GM19395 (cell line): Measurements from ENCODE around the gene QRFPR.
"Not testable (repeated sequence)": the region's sequence is repeated elsewhere in the genome, so short reads cannot be mapped to it uniquely, and the experiment has no call there.

Source experiments
- ATAC-seq: cut with Tn5 transposase; IDR thresholded peaks from one replicate; pipeline ENCODE4 v1.9.1; 2021; ENCODE audit warnings: mild to moderate bottlenecking, moderate library complexity; ENCODE audit not compliant: unreplicated experiment

Gene QRFPR

DNA sequence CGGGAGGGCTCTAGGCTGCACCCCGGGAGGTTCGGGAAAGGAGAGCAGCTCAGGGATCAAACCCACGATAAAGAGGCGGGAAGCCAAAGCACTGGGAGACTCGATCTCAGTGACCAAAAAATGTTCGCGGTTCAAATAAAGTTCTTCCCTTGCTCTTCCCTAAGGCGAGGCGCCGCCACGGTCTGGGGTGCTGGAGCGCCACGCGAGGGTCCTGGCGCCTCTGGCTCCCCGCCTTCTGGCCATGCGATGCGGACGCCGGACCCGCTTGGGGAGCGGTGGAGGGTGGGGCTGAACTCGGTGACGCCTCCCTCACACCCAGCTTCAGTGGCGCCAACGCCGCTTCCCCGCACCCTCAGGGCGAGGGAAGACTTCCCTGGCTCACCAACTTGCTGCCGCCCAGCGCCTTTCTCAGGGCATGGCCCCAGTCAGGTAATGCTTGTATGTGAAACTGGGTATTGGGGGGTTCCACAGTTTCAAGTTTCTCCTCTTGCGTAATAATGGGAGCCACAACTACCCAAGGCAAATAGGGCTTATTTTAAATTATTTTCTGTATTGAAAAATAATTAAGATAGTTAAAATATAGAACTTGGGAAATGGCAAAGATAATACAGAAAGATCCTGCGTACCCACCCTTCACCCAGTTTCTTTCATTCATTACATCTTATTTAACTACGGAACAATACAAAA is at the start of gene QRFPR:
Gene QRFPR (minus strand): TSS at position 243 of the 687 bp plus-strand sequence. CDS start 371 bp downstream, outside the sequence.
- no peak for ATAC-seq

GRCh38 chr4:121428721-121429120 is 47.9 kb upstream of the QRFPR start:
- ATAC-seq, result no peak

- ATAC-seq, result no peak
Observed at GRCh38 chr4:121421594-121421993, 40.8 kb upstream of the QRFPR start.

GRCh38 chr4:121411151-121411744 is 30.4 kb upstream of the QRFPR start:
- ATAC-seq, result no peak

DNA sequence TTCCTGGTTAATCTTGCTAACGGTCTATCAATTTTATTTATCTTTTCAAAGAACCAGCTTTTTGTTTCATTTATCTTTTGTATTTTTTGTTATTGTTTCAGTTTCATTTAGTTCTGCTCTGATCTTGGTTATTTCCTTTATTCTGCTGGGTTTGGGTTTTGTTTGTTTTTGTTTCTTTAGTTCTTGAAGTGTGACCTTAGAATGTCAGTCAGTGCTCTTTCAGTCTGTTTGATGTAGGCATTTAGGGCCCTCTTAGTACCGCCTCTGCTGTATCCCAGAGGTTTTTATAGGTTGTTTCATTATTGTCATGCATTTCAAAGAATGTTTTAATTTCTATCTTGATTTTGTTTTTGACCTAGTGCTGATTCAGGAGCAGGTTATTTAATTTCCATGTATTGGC is 27.7 kb upstream of the QRFPR start:
- ATAC-seq, result not testable (repeated sequence)

DNA sequence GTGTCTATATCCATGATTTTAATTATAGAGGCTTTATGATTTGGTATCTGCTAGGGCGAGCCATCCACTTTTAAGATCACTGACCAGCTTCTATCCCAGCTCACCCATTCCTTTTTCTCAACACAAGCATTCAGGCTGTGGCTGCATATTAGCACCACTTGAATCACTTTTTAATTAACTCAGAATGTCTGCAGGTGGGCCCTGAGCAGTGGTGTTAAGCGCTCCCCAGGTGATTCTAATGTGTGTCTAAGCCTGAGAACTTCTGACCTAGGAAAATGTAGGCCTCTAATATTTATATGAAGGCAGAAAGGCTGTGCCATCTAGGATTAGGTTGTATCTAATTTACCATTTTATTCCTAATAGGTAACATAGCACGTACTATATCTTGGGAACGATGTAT is 19.8 kb upstream of the QRFPR start:
- ATAC-seq, result no peak

DNA sequence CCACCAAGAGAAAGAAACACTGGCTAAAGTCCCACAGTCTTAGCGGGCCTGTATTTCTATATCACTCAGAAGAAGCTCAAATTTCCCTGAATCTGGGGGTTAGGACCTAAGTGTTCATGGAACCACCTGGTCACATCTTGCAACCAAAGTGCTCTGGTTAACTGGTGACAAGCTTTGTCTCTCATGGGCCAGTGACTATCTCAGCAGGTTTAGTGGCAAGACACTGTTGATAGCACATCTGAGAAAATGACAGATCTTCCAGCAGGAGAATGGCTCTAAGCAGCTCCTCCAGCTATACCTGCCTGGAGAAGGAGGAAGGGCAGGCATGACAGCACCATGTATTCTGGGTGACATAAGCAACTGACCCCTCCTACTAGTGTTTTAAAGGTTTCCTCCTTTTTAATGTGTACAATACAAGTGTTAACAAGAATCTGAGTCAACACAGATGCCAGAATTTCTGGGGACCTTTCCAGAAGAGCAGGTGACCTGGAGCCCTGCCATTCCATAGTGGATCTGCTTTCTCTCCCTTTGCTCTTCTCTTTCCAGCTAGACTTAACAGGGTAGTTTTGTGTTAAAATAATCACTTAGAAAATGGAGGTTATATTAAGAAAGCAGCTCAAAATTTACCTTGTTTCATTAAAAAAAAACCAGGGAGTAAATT is 17.3 kb upstream of the QRFPR start:
- ATAC-seq, result no peak

DNA sequence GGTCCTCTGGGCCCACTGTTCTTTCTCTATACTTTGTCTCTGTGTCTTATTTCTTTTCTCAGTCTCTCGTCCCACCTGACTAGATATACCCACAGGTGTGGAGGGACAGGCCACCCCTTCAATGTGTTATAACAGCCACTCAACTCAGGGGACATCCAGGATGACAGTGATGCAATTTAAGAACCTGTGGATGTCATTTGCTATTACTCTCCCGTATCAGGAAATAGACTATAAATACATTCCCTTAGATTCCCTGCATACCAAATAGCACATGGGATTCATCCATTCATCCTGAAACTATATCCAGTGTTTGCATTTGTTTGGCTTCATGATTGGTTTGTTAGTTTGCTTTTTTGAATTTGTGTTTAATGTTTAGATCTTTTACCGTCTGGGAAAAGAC is 16.6 kb upstream of the QRFPR start:
- no peak for ATAC-seq

- ATAC-seq, result no peak
Observed at GRCh38 chr4:121392426-121393086, 11.7 kb upstream of the QRFPR start.

- ATAC-seq, result no peak
Observed at GRCh38 chr4:121390335-121390734, 9.5 kb upstream of the QRFPR start.

DNA sequence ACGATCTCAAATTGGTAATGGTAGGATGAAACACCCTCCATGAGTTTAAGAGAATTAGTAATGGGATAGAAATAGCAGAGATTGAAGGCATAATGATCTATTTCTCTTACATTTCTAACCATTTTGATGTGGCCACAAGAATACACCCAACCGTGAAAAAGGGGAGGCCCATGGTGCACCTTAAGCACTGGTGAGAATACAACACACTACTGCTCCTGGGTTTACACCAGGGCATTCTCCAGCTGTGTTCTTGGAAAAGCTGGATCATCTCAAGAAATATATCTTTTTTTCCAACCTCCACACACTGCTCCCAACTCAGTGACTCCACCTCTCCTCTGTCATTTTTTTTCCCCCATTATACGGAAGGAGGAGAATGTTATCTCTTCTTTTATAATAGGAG is 1.5 kb downstream of the QRFPR start:
- no peak for ATAC-seq

DNA sequence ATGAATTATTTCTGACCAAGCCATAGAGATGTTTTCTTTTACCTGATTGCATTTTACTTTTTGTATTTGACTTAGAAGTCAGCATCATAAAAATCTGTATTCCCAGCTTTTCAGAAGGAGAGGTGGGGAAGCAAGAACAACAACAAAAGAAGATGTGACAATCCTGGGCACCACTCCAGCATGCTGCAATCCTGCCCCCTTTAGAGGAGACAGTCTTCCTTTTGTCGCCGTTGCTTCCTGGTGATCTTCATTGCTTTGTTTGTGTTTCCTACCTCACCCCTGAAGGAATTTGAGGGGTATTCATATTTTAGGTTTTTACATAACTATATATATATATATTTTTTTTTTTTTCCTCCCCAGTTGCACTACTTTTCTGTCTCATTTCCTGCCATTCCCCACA is 3.7 kb downstream of the QRFPR start:
- ATAC-seq, result no peak

DNA sequence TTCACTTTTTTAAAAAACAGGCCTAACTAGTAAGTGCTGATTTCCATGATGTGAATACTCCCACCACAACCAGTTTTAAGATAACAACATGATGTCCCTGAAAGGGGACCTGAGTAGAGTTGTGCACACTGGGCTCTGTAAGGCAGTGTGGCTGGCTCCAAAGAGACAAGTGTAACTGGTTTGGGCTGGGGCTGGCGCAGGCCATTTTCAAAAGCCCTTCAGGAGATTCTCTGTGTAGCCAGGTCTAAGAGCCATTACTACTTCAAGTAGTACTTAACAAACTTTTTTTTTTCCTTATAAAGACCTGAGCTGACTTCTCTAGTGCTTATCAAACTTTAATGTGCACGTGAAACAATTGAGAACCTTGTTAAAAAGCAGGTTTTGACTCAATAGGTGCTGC is 4.3 kb downstream of the QRFPR start:
- no peak for ATAC-seq

GRCh38 chr4:121376097-121376496 is 4.7 kb downstream of the QRFPR start:
- ATAC-seq, result no peak

DNA sequence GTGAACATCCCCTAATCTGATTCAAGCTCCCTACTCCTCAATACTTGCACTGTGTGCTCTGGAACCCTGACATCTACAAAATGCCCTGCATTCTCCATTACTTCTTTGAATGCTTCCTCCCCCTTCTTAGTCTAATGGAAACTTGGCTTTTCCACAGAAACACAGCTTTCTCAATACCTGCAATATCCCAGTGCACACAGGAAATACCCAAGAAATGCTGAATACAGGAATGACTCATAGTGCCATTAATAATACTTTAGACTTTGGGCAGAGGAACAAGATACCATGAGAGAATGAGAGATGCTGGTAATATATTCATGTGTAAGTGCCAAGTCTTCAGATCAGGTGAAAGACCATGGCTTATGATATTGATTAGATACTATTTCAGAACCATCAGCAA is 5.6 kb downstream of the QRFPR start:
- no peak for ATAC-seq

- no peak for ATAC-seq
Observed at GRCh38 chr4:121373841-121374240, 7.0 kb downstream of the QRFPR start.

DNA sequence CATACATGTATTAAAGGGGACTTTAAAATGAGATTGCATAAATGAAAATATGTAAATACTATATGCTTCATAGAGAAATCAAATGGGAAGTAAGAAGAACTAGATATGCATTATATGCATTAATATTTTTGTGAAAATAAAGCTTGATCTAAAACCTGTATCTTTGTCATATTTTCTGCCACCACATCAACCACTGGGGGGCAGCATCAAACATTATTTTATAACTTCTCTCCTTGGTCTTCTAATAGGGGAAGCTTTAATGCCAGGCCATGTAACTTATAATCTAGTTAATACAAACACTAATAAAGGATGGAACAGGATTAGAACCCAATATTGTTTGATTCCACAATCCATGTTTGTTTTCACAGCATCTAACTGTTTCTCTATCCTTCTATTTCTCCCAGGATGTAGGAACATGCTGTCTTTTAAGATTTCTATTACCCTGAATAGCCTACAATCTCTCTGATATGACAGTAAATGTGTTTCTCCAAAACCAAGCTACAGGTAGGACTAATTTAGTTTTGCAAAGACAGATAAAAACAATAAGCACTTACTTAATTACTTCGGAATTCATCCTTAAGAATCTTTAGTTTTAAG is 10.0 kb downstream of the QRFPR start:
- no peak for ATAC-seq

- ATAC-seq, result no peak
Observed at GRCh38 chr4:121360495-121360894, 20.3 kb downstream of the QRFPR start.

- ATAC-seq, result no peak
Observed at GRCh38 chr4:121358473-121358872, 22.3 kb downstream of the QRFPR start.

- ATAC-seq, result no peak
Observed at GRCh38 chr4:121353213-121353612, 27.6 kb downstream of the QRFPR start.

- ATAC-seq, result no peak
Observed at GRCh38 chr4:121344098-121344497, 36.7 kb downstream of the QRFPR start.
